Activated T-cell treated with anti-CD3 and anti-CD28 coated beads, Interleukin-2, amount 50 U/mL, for 48 hours (primary cell): ENCODE data around the gene C16orf74.

Experiments
- DNase-seq, 2 experiments: peaks; one replicate each; pipeline ENCODE4 v3.0.0-alpha.2; 2020

Gene C16orf74

GRCh38 chr16:85716680-85717038 is 34.2 kb downstream of the C16orf74 start:
- no peak for DNase-seq

GRCh38 chr16:85716022-85716679 is 34.7 kb downstream of the C16orf74 start:
- no peak for DNase-seq

- DNase-seq = no peak
These were observed 35.5 kb downstream of the C16orf74 start for GRCh38 chr16:85715169-85716021.

- DNase-seq = no peak
These were observed 38.1 kb downstream of the C16orf74 start for GRCh38 chr16:85712801-85713200.

GRCh38 chr16:85711982-85712587 is 38.8 kb downstream of the C16orf74 start:
- no peak for DNase-seq

- no peak for DNase-seq
These were observed 40.2 kb downstream of the C16orf74 start for GRCh38 chr16:85710732-85711131.

- DNase-seq = no peak
These were observed 40.9 kb downstream of the C16orf74 start for GRCh38 chr16:85709766-85710585.

GRCh38 chr16:85708338-85708737 is 42.6 kb downstream of the C16orf74 start:
- DNase-seq = no peak

- DNase-seq = no peak
These were observed 43.3 kb downstream of the C16orf74 start for GRCh38 chr16:85707528-85708095.

GRCh38 chr16:85706449-85707034 is 44.4 kb downstream of the C16orf74 start:
- DNase-seq = no peak

GRCh38 chr16:85704900-85705846 is 45.7 kb downstream of the C16orf74 start:
- DNase-seq = no peak

- no peak for DNase-seq
These were observed 46.9 kb downstream of the C16orf74 start for GRCh38 chr16:85704011-85704410.

- DNase-seq = no peak
These were observed 51.3 kb downstream of the C16orf74 start for GRCh38 chr16:85699628-85700027.

- no peak for DNase-seq
These were observed 51.8 kb downstream of the C16orf74 start for GRCh38 chr16:85698935-85699558.

GRCh38 chr16:85698459-85698891 is 52.4 kb downstream of the C16orf74 start:
- DNase-seq = no peak

GRCh38 chr16:85697431-85697830 is 53.5 kb downstream of the C16orf74 start:
- no peak for DNase-seq

GRCh38 chr16:85696781-85697180 is 54.1 kb downstream of the C16orf74 start:
- no peak for DNase-seq

GRCh38 chr16:85695196-85696128 is 55.4 kb downstream of the C16orf74 start:
- no peak for DNase-seq

GRCh38 chr16:85690469-85691064 is 60.3 kb downstream of the C16orf74 start:
- no peak for DNase-seq
